OCI-LY3 (cell line): Measurements from ENCODE around the gene PRR7.

ENCODE experiments used
- EZH2phosphoT487 ChIP-seq: fragments of 200-600 bp; shearing (Covaris generic); IDR thresholded peaks from 2 replicates; pipeline ENCODE4 v1.6.1; 2018; ENCODE audit warnings: antibody characterized with exemption, mixed run types, low read depth
- TF ChIP-seq, protein P1 (sequence below): fragments of 200-600, 300-600 bp; sonication (generic); IDR thresholded peaks from 2 replicates; pipeline ENCODE4 v1.5.1; 2014; ENCODE audit warnings: antibody characterized with exemption, low read length, low read depth

DNA sequence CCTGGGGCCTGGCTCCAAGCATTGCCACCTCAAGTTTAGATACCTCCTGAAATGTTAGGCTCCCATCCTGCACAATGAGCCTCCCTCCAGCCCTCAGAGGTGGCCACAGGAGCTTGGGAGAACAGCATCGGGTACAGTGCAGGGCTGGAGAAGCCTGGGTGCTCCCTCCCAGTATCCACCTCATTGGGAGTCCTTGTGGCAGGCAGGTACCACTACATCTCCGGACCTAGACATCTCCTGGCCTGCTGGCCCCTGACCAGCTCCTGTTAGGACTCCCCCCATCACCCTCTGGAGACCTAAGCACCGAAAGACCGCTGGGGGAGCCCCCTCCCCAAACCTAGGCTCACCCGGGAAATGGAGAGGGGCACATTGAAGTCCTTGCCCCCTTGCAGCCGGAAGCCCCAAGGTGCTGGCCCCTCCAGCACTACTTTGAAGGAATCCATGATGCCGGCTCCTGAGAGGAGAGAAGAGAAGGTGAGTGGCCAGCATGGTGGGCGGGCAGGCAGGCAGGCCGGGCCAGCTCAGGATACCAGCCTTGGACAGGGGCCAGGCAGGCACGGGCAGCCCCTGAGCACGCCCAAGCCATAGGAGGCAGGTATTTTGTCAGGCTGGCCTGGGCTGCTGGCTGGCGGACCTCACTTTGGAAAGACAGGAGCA is 49.6 kb downstream of the PRR7 start:
- TF ChIP-seq, protein P1, sequence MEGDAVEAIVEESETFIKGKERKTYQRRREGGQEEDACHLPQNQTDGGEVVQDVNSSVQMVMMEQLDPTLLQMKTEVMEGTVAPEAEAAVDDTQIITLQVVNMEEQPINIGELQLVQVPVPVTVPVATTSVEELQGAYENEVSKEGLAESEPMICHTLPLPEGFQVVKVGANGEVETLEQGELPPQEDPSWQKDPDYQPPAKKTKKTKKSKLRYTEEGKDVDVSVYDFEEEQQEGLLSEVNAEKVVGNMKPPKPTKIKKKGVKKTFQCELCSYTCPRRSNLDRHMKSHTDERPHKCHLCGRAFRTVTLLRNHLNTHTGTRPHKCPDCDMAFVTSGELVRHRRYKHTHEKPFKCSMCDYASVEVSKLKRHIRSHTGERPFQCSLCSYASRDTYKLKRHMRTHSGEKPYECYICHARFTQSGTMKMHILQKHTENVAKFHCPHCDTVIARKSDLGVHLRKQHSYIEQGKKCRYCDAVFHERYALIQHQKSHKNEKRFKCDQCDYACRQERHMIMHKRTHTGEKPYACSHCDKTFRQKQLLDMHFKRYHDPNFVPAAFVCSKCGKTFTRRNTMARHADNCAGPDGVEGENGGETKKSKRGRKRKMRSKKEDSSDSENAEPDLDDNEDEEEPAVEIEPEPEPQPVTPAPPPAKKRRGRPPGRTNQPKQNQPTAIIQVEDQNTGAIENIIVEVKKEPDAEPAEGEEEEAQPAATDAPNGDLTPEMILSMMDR, result no peak
- no peak for TF ChIP-seq EZH2phosphoT487
